ENCODE measurements around the gene ADAM17. TPM values are rescaled to one million over a fixed set of nuclear protein-coding genes. Genes with fewer than 3 reads are reported as not detected.

Gene ADAM17
- total RNA-seq, 1 donor from 2014 or later, result 28.1 TPM

- DNase-seq (ENCODE audit: low read depth), result no peak
- no peak overlapping the region for H3K4me3 ChIP-seq (ENCODE audit: low read depth, low read length)
- TF ChIP-seq CTCF (conservative IDR thresholded peaks at IDR 0.05; ENCODE audit: low read depth, low read length), result no peak
Measured at GRCh38 chr2:9549420-9549819, 6.2 kb downstream of the ADAM17 start.

GRCh38 chr2:9548506-9548905 is 7.1 kb downstream of the ADAM17 start:
- no peak for TF ChIP-seq CTCF (conservative IDR thresholded peaks at IDR 0.05; ENCODE audit: low read depth, low read length)
- no peak overlapping the region for H3K4me3 ChIP-seq (ENCODE audit: low read depth, low read length)
- DNase-seq (ENCODE audit: low read depth), result no peak

GRCh38 chr2:9547262-9547991 is 8.2 kb downstream of the ADAM17 start:
- H3K4me3 ChIP-seq (ENCODE audit: low read depth, low read length), result no peak overlapping the region
- no peak for DNase-seq (ENCODE audit: low read depth)
- no peak for TF ChIP-seq CTCF (conservative IDR thresholded peaks at IDR 0.05; ENCODE audit: low read depth, low read length)

GRCh38 chr2:9545502-9545901 is 10.1 kb downstream of the ADAM17 start:
- no peak for TF ChIP-seq CTCF (conservative IDR thresholded peaks at IDR 0.05; ENCODE audit: low read depth, low read length)
- no peak for DNase-seq (ENCODE audit: low read depth)
- no peak overlapping the region for H3K4me3 ChIP-seq (ENCODE audit: low read depth, low read length)

GRCh38 chr2:9543557-9543956 is 12.1 kb downstream of the ADAM17 start:
- TF ChIP-seq CTCF (conservative IDR thresholded peaks at IDR 0.05; ENCODE audit: low read depth, low read length), result no peak
- no peak overlapping the region for H3K4me3 ChIP-seq (ENCODE audit: low read depth, low read length)
- DNase-seq (ENCODE audit: low read depth), result no peak

GRCh38 chr2:9539531-9539930 is 16.1 kb downstream of the ADAM17 start:
- no peak for TF ChIP-seq CTCF (conservative IDR thresholded peaks at IDR 0.05; ENCODE audit: low read depth, low read length)
- no peak for DNase-seq (ENCODE audit: low read depth)
- H3K4me3 ChIP-seq (ENCODE audit: low read depth, low read length), result no peak overlapping the region

GRCh38 chr2:9538000-9538507 is 17.6 kb downstream of the ADAM17 start:
- TF ChIP-seq CTCF (conservative IDR thresholded peaks at IDR 0.05; ENCODE audit: low read depth, low read length), result no peak
- no peak overlapping the region for H3K4me3 ChIP-seq (ENCODE audit: low read depth, low read length)
- no peak for DNase-seq (ENCODE audit: low read depth)
